HG03135 (cell line): ENCODE measurements around the gene HSD17B4.

Source experiments
- ATAC-seq: cut with Tn5 transposase; IDR thresholded peaks from one replicate; pipeline ENCODE4 v1.9.1; 2021; ENCODE audit warnings: mild to moderate bottlenecking, moderate library complexity; ENCODE audit not compliant: unreplicated experiment

HSD17B4 gene

GRCh38 chr5:119583684-119584083 lies 131.4 kb downstream of the HSD17B4 start:
- peak; percentile 94 for ATAC-seq
